ENCODE data around the gene MOV10L1.
"Not testable (repeated sequence)": the region's sequence is repeated elsewhere in the genome, so short reads cannot be mapped to it uniquely, and the experiment has no call there.

Gene MOV10L1

GRCh38 chr22:50134481-50134880, 44.7 kb downstream of the MOV10L1 start:
- POLR2A ChIA-PET (ENCODE audit: low non-redundant PET): no interaction called here
- H3K27ac ChIP-seq: no peak overlapping the region
- no peak for DNase-seq (ENCODE audit: low spot score)
- CTCF ChIA-PET: no interaction called here
- no peak for TF ChIP-seq CTCF (conservative IDR thresholded peaks at IDR 0.05; ENCODE audit: low read depth)

- TF ChIP-seq CTCF (conservative IDR thresholded peaks at IDR 0.05; ENCODE audit: low read depth): no peak
- H3K27ac ChIP-seq: no peak overlapping the region
- CTCF ChIA-PET: no interaction called here
- no peak for DNase-seq (ENCODE audit: low spot score)
- POLR2A ChIA-PET (ENCODE audit: low non-redundant PET): no interaction called here
Observed at GRCh38 chr22:50136581-50137015, 46.8 kb downstream of the MOV10L1 start.

- CTCF ChIA-PET, H3K27ac ChIP-seq: not testable (repeated sequence)
Observed at GRCh38 chr22:50137277-50137676, 47.5 kb downstream of the MOV10L1 start.

DNA sequence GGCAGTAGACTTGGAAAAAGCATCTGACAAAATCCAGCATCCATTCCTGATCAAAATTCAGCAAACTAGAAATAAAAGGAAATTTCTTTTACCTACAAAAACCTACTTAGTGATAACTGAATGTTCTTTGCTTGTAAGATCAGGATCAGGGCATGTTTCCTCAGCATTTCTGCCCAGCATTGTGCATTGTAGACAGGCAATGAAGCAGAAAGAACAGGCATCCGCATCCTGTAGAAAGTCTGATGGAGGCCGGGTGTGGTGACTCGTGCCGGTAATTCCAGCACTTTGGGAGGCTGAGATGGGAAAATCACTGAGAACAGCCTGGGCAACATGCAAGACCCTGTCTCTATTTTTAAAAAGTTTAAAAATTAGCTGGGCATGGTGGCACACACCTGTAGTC, 48.2 kb downstream of the MOV10L1 start:
- no peak for TF ChIP-seq CTCF (conservative IDR thresholded peaks at IDR 0.05; ENCODE audit: low read depth)
- no peak for DNase-seq (ENCODE audit: low spot score)
- ChIA-PET POLR2A (ENCODE audit: low non-redundant PET) (no interaction called here), CTCF (interaction anchor here (1.0 kb wide), 1 partner anchor 8 kb away, joined by 6 read pairs; no protein-coding TSS in a partner anchor)
- H3K27ac ChIP-seq: no peak overlapping the region

More at GRCh38 chr22:50137277-50137676, 47.5 kb downstream of the MOV10L1 start:
- POLR2A ChIA-PET (ENCODE audit: low non-redundant PET); DNase-seq (ENCODE audit: low spot score): not testable (repeated sequence)

DNA sequence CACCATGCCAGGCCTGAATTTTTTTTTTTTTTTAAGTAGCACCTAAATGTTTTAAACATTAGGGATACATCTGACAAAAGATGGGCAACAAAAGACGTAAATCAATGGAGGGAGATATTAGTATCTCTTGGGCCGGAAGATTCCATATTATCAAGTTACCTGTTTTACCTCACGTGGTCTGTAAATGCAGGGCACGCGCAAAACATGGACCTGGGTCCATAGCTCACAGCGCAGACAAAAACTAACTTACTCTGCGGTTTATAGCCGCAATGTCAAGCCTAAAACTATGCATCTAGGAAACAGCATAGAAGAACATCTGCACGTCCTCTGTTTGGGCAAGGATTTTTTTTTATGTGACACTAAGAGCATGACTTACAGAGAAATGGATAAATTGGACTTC, 49.2 kb downstream of the MOV10L1 start:
- POLR2A ChIA-PET (ENCODE audit: low non-redundant PET): no interaction called here
- H3K27ac ChIP-seq: no peak overlapping the region
- no peak for DNase-seq (ENCODE audit: low spot score)
- CTCF ChIA-PET: interaction anchor here (1.0 kb wide), 1 partner anchor 7 kb away, joined by 6 read pairs; no protein-coding TSS in a partner anchor
- no peak for TF ChIP-seq CTCF (conservative IDR thresholded peaks at IDR 0.05; ENCODE audit: low read depth)

- CTCF ChIA-PET: no interaction called here
- POLR2A ChIA-PET (ENCODE audit: low non-redundant PET): no interaction called here
Observed at GRCh38 chr22:50139843-50140415, 50.1 kb downstream of the MOV10L1 start.

More at GRCh38 chr22:50139843-50140415, 50.1 kb downstream of the MOV10L1 start:
- DNase-seq (ENCODE audit: low spot score): no peak
- TF ChIP-seq CTCF (conservative IDR thresholded peaks at IDR 0.05; ENCODE audit: low read depth): no peak
- no peak overlapping the region for H3K27ac ChIP-seq

Data from RWPE1 (cell line).